Left ventricle myocardium inferior (tissue), 1 donor: ENCODE results near the gene KLHL29. TPM values are rescaled to one million over a fixed set of nuclear protein-coding genes. Genes with fewer than 3 reads are reported as not detected.

Experiments
- DNase-seq: peaks from one replicate; pipeline ENCODE4 v3.0.0-alpha.2; 2020
- H3K27ac ChIP-seq: fragments of 200-600 bp; replicated peaks from 2 replicates; pipeline ENCODE4 v1.8.0; 2021
- H3K27me3 ChIP-seq: fragments of 200-600 bp; 2 replicates; pipeline ENCODE4 v1.8.0; 2021; ENCODE audit warnings: low read depth
- H3K36me3 ChIP-seq: fragments of 200-600 bp; 2 replicates; pipeline ENCODE4 v1.8.0; 2021
- H3K4me1 ChIP-seq: fragments of 200-600 bp; 2 replicates; pipeline ENCODE4 v1.8.0; 2021
- H3K4me3 ChIP-seq: fragments of 200-600 bp; 2 replicates; pipeline ENCODE4 v1.8.0; 2021; ENCODE audit warnings: mild to moderate bottlenecking, moderate library complexity
- H3K9me3 ChIP-seq: fragments of 200-600 bp; replicated peaks from 2 replicates; pipeline ENCODE4 v1.8.0; 2021
- CTCF ChIP-seq: fragments of 200-600 bp; IDR thresholded peaks from 2 replicates; pipeline ENCODE4 v1.8.0; 2021; ENCODE audit warnings: antibody characterized with exemption, mild to moderate bottlenecking, borderline replicate concordance
- intact Hi-C: fragments of 100-400 bp; cut with micrococcal nuclease; formaldehyde crosslinking; loops from one replicate; pipeline ENCODE4 v1.11.0; 2022
- total RNA-seq: library from RNA; stranded (reverse); fragmentation: NEBNext Ultra II Directional; extraction: Animal tissue kit (Norgen Biotek cat#: 25700); gene quantifications from one replicate; pipeline ENCODE4 v1.2.1, GENCODE V29; 2021
- donor health status: DM: no; HTN: yes; CAD: no; lungs with severe emphysema.

KLHL29 gene
- total RNA-seq, 1 donor from 2014 or later, result 1.1 TPM

GRCh38 chr2:23712756-23713151 is 327.8 kb downstream of the KLHL29 start:
- no peaks in the 10 kb centered on the region for H3K4me1 ChIP-seq
- TF ChIP-seq CTCF, result no peak
- H3K9me3 ChIP-seq, result no peaks in the 10 kb centered on the region
- H3K27ac ChIP-seq, result peak overlapping the region; percentile 10
- intact Hi-C loops, result no loop called here
- H3K27me3 ChIP-seq, result no peaks in the 10 kb centered on the region
- no peak for DNase-seq
- H3K4me3 ChIP-seq, result no peak overlapping the region
- peaks cover 16% of the 10 kb centered on the region for H3K36me3 ChIP-seq

GRCh38 chr2:23713351-23713750 is 328.4 kb downstream of the KLHL29 start:
- H3K36me3 ChIP-seq, result peaks cover 13% of the 10 kb centered on the region
- no peak overlapping the region for H3K4me3 ChIP-seq
- TF ChIP-seq CTCF, result no peak
- no peak for DNase-seq
- H3K27me3 ChIP-seq, result no peaks in the 10 kb centered on the region
- no peaks in the 10 kb centered on the region for H3K4me1 ChIP-seq
- H3K9me3 ChIP-seq, result no peaks in the 10 kb centered on the region
- no peak overlapping the region for H3K27ac ChIP-seq
- intact Hi-C loops, result no loop called here

GRCh38 chr2:23718931-23719700 is 334.1 kb downstream of the KLHL29 start:
- H3K27me3 ChIP-seq, result no peaks in the 10 kb centered on the region
- no peak for TF ChIP-seq CTCF
- no peak overlapping the region for H3K27ac ChIP-seq
- H3K9me3 ChIP-seq, result peaks cover 27% of the 10 kb centered on the region
- intact Hi-C loops, result no loop called here
- H3K4me3 ChIP-seq, result no peak overlapping the region
- H3K4me1 ChIP-seq, result peaks cover 21% of the 10 kb centered on the region
- no peak for DNase-seq
- peaks cover 21% of the 10 kb centered on the region for H3K36me3 ChIP-seq

GRCh38 chr2:23719716-23720115 is 334.7 kb downstream of the KLHL29 start:
- DNase-seq, result no peak
- peaks cover 27% of the 10 kb centered on the region for H3K36me3 ChIP-seq
- peaks cover 31% of the 10 kb centered on the region for H3K9me3 ChIP-seq
- H3K27ac ChIP-seq, result no peak overlapping the region
- peaks cover 21% of the 10 kb centered on the region for H3K4me1 ChIP-seq
- TF ChIP-seq CTCF, result no peak
- intact Hi-C loops, result no loop called here
- H3K27me3 ChIP-seq, result no peaks in the 10 kb centered on the region
- no peak overlapping the region for H3K4me3 ChIP-seq

- H3K4me1 ChIP-seq, result peaks cover 21% of the 10 kb centered on the region
- H3K4me3 ChIP-seq, result no peak overlapping the region
- peaks cover 39% of the 10 kb centered on the region for H3K36me3 ChIP-seq
- DNase-seq, result no peak
- no peak for TF ChIP-seq CTCF
- intact Hi-C loops, result no loop called here
- no peaks in the 10 kb centered on the region for H3K27me3 ChIP-seq
- no peak overlapping the region for H3K27ac ChIP-seq
- peaks cover 42% of the 10 kb centered on the region for H3K9me3 ChIP-seq
Measured at GRCh38 chr2:23720705-23721453, 335.9 kb downstream of the KLHL29 start.
